Renal cortex interstitium (tissue), 11 donors: ENCODE results near the gene COL4A1. TPM values are rescaled to one million over a fixed set of nuclear protein-coding genes. Genes with fewer than 3 reads are reported as not detected.

Experiments
- DNase-seq, 11 donors: peaks; one replicate each; pipeline ENCODE4 v3.0.0-alpha.2; 2013; ENCODE audit warnings: low read depth in 9 of 11, low spot score in 4 of 11; ENCODE audit errors: extremely low read depth in 1 of 11
- polyA plus RNA-seq, 3 donors: library from polyadenylated mRNA; unstranded; fragments of 120-200 nt; gene quantifications; one replicate each; pipeline ENCODE4 v1.2.1, GENCODE V29; 2013; ENCODE audit not compliant: insufficient read length in 3 of 3

The COL4A1 gene
- polyA plus RNA-seq, 3 donors, result 537 to 578 (median 563) TPM

GRCh38 chr13:110346661-110347067 lies 39.7 kb upstream of the COL4A1 start:
- no peak for DNase-seq

- no peak for DNase-seq
Measured at GRCh38 chr13:110345701-110346100, 38.7 kb upstream of the COL4A1 start.

- DNase-seq, result no peak
Measured at GRCh38 chr13:110345266-110345665, 38.3 kb upstream of the COL4A1 start.

- DNase-seq, result no peak
Measured at GRCh38 chr13:110344320-110344719, 37.4 kb upstream of the COL4A1 start.

- no peak for DNase-seq
Measured at GRCh38 chr13:110343241-110343865, 36.4 kb upstream of the COL4A1 start.

DNA sequence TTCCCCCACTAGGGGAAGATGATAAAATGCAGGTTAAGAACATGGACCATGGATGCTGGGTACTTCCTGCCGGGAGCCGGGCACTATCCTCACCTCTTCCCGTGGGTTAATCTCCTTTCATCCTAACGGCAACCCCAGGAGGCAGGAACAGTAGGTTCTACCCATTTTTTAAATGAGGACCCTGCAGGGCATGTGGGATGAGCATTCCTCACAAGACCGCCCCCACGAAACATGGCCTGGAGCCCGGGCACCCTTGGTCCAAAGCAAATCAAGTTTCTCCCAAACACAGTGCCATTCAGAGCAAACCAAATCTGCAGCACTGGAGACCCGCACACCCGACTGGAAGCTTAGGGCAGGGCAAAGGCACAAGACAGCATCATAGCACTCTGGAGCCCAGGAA lies 35.5 kb upstream of the COL4A1 start:
- DNase-seq, result no peak

GRCh38 chr13:110341445-110342244 lies 34.7 kb upstream of the COL4A1 start:
- no peak for DNase-seq

- peak in 2 of 11 donors; percentile 50 to 66 for DNase-seq
Measured at GRCh38 chr13:110340812-110341444, 34.0 kb upstream of the COL4A1 start.

GRCh38 chr13:110339975-110340550 lies 33.1 kb upstream of the COL4A1 start:
- DNase-seq, result no peak

DNA sequence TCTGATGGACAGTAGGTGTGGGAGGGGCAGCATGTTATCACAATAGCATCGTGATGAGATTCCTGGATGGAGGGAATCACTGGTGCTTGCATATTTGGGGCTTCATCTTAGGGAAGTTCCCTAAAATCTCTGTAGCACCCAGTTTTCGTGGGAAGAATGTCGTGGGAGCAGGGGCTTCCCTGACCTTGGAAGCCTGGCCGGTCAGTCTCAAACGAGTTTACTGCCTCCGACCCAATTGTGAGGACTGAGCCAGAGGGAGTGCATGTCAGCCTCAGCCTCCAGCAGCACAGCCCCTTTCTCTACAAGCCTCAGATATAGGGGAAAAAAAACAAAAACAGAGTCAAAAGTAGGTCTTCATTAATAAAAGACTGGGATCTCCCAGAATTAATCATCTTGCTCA lies 32.3 kb upstream of the COL4A1 start:
- DNase-seq, result no peak

DNA sequence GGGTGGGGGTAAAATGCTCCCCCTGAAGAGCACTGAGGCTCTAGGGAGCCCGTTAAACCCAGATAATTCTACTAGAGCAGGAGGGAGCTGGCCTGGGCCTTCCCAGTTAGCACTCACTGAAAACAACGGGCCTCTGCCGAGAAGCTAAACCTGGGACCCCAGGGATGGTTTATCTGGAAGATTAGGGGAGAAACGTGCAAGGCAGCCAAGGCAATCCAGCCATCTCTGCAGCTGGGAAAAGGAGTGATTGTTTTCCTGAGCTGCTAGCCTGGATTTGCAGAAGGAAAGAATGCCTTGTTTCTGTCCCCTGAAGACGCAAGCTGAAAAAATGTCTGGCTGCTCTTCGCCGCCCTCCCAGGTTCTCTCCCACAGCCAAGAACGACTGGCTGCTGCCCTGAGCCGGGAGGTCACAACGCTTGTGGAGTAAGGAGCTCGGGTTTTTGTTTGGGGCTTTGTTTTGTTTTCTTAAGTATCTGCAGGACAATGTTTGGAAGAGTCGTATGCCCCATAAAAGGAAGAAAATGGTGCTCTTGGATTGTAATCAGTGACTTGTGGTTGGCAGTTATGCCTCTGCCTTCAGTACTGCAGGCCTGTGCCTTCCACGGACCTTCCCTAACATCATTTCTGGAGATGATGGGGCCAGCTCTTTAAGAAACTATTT lies 31.6 kb upstream of the COL4A1 start:
- DNase-seq, result no peak

DNA sequence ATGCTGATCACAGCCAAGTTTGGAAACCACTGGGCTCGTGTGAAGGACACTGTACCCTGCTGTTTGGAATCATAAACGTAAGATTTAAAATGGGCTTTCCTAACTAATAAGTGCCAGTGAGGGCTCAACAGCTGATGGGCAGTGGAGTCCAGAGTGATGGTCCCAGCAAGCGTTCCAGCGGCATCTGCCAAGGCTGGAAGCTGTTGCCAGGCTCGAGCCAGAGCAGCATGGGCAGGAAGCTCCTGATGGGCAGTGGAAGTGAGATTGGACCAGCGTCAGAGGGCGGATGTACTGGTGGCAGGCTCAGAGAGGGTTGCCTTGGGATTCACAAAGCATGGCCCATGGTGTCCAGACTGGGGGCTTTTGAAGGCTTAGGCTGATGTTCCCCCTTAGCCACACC lies 30.3 kb upstream of the COL4A1 start:
- no peak for DNase-seq

DNA sequence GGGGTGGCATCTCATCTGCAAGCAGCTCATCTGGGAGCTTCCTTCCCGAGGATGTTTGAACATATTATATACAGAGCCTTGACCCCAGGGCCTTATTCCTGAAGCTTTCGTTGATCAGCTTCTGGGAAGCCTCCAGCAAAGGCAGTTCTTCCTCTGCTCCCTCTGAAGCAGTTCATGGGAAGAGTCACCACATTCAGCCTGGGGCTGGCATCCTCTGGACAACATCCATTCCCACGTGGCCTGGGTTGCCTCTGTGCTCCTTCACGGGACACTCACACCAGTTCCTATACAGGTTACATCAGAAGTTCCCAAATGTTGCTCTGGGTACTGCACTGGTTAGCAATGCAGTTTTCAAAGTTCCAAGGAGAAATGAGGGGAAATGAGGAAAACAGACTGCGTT lies 29.7 kb upstream of the COL4A1 start:
- DNase-seq, result no peak

DNA sequence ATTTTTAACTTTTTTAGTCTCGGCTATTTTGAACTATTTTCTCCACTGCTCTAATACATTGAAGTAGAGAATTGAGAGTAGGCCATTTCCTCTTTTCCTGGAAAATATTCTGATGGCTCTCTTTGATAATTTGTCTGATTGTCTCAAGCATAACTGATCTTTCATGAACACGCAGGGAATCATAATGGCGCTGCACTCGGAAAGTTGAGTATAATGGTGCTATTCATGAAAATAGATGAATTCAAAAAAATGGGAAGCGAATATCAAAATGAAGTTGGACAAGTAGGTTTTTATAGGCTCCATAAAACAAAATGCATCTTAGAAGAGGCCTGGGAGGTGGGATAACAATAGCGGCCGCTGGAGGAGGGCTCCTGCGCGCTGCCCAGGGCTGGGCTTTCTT lies 29.2 kb upstream of the COL4A1 start:
- DNase-seq, result no peak

DNA sequence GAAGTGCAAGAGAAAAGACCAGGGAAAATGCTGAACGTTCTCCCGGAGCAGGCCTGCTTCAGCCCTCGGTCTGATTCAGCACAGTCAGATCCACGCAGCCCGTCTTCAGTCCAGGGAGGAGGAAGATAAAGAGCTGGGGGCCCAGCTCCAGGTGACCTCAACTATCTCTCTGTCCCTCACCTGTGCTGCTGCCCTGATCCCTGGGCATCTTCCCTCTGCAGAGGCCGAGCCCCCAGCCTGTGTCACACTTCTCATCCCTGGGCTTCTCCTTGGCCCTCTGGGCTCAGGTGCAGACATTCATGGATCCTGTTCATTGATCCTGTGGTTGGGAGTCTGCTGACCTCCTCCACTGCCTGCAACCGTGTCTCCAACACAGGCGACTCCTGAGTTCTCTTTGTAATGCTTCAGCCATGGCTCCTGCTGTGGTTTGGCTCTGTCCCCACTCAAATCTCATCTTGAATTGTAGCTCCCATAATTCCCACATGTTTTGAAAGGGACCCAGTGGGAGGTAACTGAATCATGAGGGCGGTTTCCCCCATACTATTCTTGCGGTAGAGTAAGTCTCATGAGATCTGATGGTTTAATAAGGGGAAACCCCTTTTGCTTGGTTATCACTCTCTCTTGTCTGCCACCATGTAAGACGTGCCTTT lies 28.0 kb upstream of the COL4A1 start:
- no peak for DNase-seq

- DNase-seq, result no peak
Measured at GRCh38 chr13:110334256-110334655, 27.3 kb upstream of the COL4A1 start.

DNA sequence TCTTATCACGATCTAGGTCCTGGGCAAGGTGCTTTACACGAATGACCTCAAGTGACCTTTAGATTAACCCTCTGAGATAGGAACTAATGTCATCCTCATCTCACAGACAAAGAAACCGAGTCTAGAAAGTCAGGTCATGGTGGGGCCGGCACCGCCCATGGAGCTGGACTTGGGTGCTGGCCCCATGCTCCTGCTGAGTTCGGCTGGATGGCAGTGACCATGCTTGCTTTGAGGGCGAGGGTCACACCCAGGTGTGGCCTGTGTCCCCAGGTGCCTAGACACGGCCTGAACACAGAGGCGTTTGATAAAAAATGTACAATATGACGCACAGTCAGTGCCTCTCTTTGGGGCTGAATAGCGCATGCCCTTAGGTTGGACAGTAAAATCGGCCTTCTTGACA lies 26.9 kb upstream of the COL4A1 start:
- no peak for DNase-seq

GRCh38 chr13:110332750-110333149 lies 25.8 kb upstream of the COL4A1 start:
- no peak for DNase-seq

DNA sequence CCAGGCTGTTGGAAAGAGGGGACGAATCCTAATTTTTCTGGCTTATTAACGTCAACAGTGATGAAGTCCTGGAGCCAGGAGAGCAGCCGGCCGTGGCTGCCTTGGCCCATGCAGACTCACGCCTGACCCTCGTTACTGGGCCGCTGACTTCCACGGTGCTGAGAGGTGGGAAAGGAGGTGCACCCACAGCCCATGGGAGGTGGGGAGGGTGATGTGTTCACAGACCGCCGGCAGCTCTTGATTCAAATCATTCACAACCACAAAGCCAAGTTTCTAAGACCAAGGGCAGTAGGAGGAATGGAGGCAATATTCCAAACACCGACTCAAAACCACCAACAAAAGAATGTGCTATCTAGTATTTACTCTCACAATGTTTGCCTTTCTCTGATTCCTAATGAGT lies 24.4 kb upstream of the COL4A1 start:
- DNase-seq, result no peak
